ENCODE measurements around the gene P2RX6.
A peak's percentile ranks its signal among the peaks of the same experiment; 100 is the strongest.

The P2RX6 gene

GRCh38 chr22:21015466-21016006, 571 bp downstream of the P2RX6 start:
- no peak for DNase-seq

GRCh38 chr22:21016644-21017420, 1.9 kb downstream of the P2RX6 start:
- DNase-seq = no peak

GRCh38 chr22:21018314-21018713, 3.3 kb downstream of the P2RX6 start:
- no peak for DNase-seq

GRCh38 chr22:21020802-21021429, 6.0 kb downstream of the P2RX6 start:
- peak; percentile 33 for DNase-seq

- DNase-seq = no peak
Observed at GRCh38 chr22:21022507-21022906, 7.5 kb downstream of the P2RX6 start.

- no peak for DNase-seq
Observed at GRCh38 chr22:21022955-21023614, 8.1 kb downstream of the P2RX6 start.

- DNase-seq = no peak
Observed at GRCh38 chr22:21025266-21025665, 10.3 kb downstream of the P2RX6 start.

- no peak for DNase-seq
Observed at GRCh38 chr22:21025763-21026755, 11.1 kb downstream of the P2RX6 start.

GRCh38 chr22:21026783-21027692, 12.1 kb downstream of the P2RX6 start:
- no peak for DNase-seq

GRCh38 chr22:21028277-21029251, 13.6 kb downstream of the P2RX6 start:
- no peak for DNase-seq

GRCh38 chr22:21029486-21030025, 14.6 kb downstream of the P2RX6 start:
- DNase-seq = no peak

- DNase-seq = no peak
Observed at GRCh38 chr22:21030032-21030431, 15.1 kb downstream of the P2RX6 start.

- no peak for DNase-seq
Observed at GRCh38 chr22:21030621-21031544, 15.9 kb downstream of the P2RX6 start.

- DNase-seq = no peak
Observed at GRCh38 chr22:21031545-21032036, 16.6 kb downstream of the P2RX6 start.

- no peak for DNase-seq
Observed at GRCh38 chr22:21032037-21032867, 17.3 kb downstream of the P2RX6 start, which contains the start of gene SLC7A4. TSS of gene SLC7A4 (minus strand) at chr22:21032561. CDS start at chr22:21031812, 749 bp downstream.

GRCh38 chr22:21032868-21033688, 18.1 kb downstream of the P2RX6 start:
- no peak for DNase-seq
